NB4 (cell line): ENCODE measurements around the gene CLRN2.

Experiments
- MAX ChIP-seq: IDR thresholded peaks from 2 replicates; pipeline ENCODE4 v1.6.1; 2011; ENCODE audit warnings: low read depth, low read length
- POLR2A ChIP-seq: IDR thresholded peaks from 2 replicates; pipeline ENCODE4 v1.6.1; 2011; ENCODE audit warnings: mild to moderate bottlenecking; ENCODE audit not compliant: insufficient read length; ENCODE audit errors: extremely low read depth
- TF ChIP-seq, protein P1 (sequence below): IDR thresholded peaks from one replicate; pipeline ENCODE4 v1.5.1; 2012; ENCODE audit warnings: low read depth, low read length

GRCh38 chr4:17554568-17554967 lies 39.6 kb downstream of the CLRN2 start:
- TF ChIP-seq MAX = no peak
- no peak for TF ChIP-seq POLR2A
- TF ChIP-seq, protein P1, sequence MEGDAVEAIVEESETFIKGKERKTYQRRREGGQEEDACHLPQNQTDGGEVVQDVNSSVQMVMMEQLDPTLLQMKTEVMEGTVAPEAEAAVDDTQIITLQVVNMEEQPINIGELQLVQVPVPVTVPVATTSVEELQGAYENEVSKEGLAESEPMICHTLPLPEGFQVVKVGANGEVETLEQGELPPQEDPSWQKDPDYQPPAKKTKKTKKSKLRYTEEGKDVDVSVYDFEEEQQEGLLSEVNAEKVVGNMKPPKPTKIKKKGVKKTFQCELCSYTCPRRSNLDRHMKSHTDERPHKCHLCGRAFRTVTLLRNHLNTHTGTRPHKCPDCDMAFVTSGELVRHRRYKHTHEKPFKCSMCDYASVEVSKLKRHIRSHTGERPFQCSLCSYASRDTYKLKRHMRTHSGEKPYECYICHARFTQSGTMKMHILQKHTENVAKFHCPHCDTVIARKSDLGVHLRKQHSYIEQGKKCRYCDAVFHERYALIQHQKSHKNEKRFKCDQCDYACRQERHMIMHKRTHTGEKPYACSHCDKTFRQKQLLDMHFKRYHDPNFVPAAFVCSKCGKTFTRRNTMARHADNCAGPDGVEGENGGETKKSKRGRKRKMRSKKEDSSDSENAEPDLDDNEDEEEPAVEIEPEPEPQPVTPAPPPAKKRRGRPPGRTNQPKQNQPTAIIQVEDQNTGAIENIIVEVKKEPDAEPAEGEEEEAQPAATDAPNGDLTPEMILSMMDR = no peak
